Measurements from ENCODE around the gene PLVAP. TPM values are rescaled to one million over a fixed set of nuclear protein-coding genes. Genes with fewer than 3 reads are reported as not detected.

PLVAP gene
- total and polyA plus RNA-seq, 9 of the 15 experiments (the other 6 are each of a cell fraction or from before 2014, with no cell fraction given) = 0.09 to 0.84 (median 0.51) TPM; not detected in 4

GRCh38 chr19:17333611-17334413 is 43.3 kb downstream of the PLVAP start (continued):
- TF ChIP-seq MXD1 (CRISPR knock-in tag; IDR thresholded peaks at IDR 0.05; ENCODE audit: borderline replicate concordance, poor library complexity, severe bottlenecking) = no peak
- peak; percentile 40; the same call in 1 of the 2 replicates for TF ChIP-seq ZBTB34 (CRISPR knock-in tag; IDR thresholded peaks at IDR 0.05)
- TF ChIP-seq, protein P1, sequence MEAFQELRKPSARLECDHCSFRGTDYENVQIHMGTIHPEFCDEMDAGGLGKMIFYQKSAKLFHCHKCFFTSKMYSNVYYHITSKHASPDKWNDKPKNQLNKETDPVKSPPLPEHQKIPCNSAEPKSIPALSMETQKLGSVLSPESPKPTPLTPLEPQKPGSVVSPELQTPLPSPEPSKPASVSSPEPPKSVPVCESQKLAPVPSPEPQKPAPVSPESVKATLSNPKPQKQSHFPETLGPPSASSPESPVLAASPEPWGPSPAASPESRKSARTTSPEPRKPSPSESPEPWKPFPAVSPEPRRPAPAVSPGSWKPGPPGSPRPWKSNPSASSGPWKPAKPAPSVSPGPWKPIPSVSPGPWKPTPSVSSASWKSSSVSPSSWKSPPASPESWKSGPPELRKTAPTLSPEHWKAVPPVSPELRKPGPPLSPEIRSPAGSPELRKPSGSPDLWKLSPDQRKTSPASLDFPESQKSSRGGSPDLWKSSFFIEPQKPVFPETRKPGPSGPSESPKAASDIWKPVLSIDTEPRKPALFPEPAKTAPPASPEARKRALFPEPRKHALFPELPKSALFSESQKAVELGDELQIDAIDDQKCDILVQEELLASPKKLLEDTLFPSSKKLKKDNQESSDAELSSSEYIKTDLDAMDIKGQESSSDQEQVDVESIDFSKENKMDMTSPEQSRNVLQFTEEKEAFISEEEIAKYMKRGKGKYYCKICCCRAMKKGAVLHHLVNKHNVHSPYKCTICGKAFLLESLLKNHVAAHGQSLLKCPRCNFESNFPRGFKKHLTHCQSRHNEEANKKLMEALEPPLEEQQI (IDR thresholded peaks at IDR 0.05) = no peak
- peak; percentile 50; the same call in 1 of the 2 replicates for TF ChIP-seq SUPT5H (IDR thresholded peaks at IDR 0.05)
- TF ChIP-seq, protein P2, sequence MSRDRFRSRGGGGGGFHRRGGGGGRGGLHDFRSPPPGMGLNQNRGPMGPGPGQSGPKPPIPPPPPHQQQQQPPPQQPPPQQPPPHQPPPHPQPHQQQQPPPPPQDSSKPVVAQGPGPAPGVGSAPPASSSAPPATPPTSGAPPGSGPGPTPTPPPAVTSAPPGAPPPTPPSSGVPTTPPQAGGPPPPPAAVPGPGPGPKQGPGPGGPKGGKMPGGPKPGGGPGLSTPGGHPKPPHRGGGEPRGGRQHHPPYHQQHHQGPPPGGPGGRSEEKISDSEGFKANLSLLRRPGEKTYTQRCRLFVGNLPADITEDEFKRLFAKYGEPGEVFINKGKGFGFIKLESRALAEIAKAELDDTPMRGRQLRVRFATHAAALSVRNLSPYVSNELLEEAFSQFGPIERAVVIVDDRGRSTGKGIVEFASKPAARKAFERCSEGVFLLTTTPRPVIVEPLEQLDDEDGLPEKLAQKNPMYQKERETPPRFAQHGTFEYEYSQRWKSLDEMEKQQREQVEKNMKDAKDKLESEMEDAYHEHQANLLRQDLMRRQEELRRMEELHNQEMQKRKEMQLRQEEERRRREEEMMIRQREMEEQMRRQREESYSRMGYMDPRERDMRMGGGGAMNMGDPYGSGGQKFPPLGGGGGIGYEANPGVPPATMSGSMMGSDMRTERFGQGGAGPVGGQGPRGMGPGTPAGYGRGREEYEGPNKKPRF (IDR thresholded peaks at IDR 0.05; ENCODE audit: low read depth, low read length) = no peak
- TF ChIP-seq TAL1 (IDR thresholded peaks at IDR 0.05) = no peak
- 0 out of 4 replicates have a peak, but pooled peaks of 1 of the 2 experiments have one; percentile 12 for TF ChIP-seq SIN3A (IDR thresholded peaks at IDR 0.05; ENCODE audit: borderline replicate concordance in 2 of 2, control insufficient read depth in 1 of 2, low read depth in 2 of 2, low read length in 2 of 2)
- no peak for TF ChIP-seq COPS2 (conservative IDR thresholded peaks at IDR 0.05)
- TF ChIP-seq, protein P3, sequence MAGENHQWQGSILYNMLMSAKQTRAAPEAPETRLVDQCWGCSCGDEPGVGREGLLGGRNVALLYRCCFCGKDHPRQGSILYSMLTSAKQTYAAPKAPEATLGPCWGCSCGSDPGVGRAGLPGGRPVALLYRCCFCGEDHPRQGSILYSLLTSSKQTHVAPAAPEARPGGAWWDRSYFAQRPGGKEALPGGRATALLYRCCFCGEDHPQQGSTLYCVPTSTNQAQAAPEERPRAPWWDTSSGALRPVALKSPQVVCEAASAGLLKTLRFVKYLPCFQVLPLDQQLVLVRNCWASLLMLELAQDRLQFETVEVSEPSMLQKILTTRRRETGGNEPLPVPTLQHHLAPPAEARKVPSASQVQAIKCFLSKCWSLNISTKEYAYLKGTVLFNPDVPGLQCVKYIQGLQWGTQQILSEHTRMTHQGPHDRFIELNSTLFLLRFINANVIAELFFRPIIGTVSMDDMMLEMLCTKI (IDR thresholded peaks at IDR 0.05; ENCODE audit: partially characterized antibody) = no peak
- no peak for TF ChIP-seq NFXL1 (CRISPR knock-in tag; IDR thresholded peaks at IDR 0.05)
- no peak for TF ChIP-seq ZNF280B (CRISPR knock-in tag; IDR thresholded peaks at IDR 0.05)
- no peak for TF ChIP-seq ZNF57 (CRISPR knock-in tag; IDR thresholded peaks at IDR 0.05)
- TF ChIP-seq CCAR2 (IDR thresholded peaks at IDR 0.05; ENCODE audit: low read depth, low read length) = no peak
- TF ChIP-seq ZNF655 (CRISPR knock-in tag; IDR thresholded peaks at IDR 0.05) = no peak
- no peak; the same call in 1 of the 2 replicates for TF ChIP-seq JUNB (CRISPR knock-in tag; conservative IDR thresholded peaks at IDR 0.05)

All from K562 (cell line).